Measurements from ENCODE around the gene PDE4A. TPM values are rescaled to one million over a fixed set of nuclear protein-coding genes. Genes with fewer than 3 reads are reported as not detected.

The PDE4A gene
- total RNA-seq, 3 donors from 2014 or later (not counting 1 experiment from before 2014, with no cell fraction given), result 34.2 to 46.2 (median 44.9) TPM

GRCh38 chr19:10416380-10417257 lies 3.7 kb upstream of the PDE4A start:
- DNase-seq, result peak; percentile 99 to 100
- Mint-ChIP-seq H3K27me3 (ENCODE audit: low read depth in 2 of 2) (peaks cover 13 to 29% of the 10 kb centered on the region in 2 donors), H3K4me1 (peaks cover 46 to 61% of the 10 kb centered on the region in 2 donors), H3K9me3 (no peaks in the 10 kb centered on the region), H3K27ac (peak overlapping the region; percentile 95 to 96), H3K36me3 (no peaks in the 10 kb centered on the region), H3K4me3 (peak overlapping the region; percentile 92)
- Histone ChIP-seq H3K4me3 (ENCODE audit: low read length) (peak overlapping the region; percentile 48), H3K27me3 (ENCODE audit: control insufficient read depth, insufficient read depth, low read length) (peaks cover 36% of the 10 kb centered on the region), H3K9me3 (ENCODE audit: control insufficient read depth, insufficient read depth, low read length) (no peaks in the 10 kb centered on the region), H3K36me3 (ENCODE audit: control insufficient read depth, insufficient read depth, low read length) (no peaks in the 10 kb centered on the region), H3K4me1 (ENCODE audit: control insufficient read depth, insufficient read depth, low read length) (peaks cover 78% of the 10 kb centered on the region), H3K27ac (ENCODE audit: low read length) (peak overlapping the region; percentile 72)
- peak; percentile 100 for TF ChIP-seq CTCF (IDR thresholded peaks at IDR 0.05)
- intact Hi-C loops (cut with micrococcal nuclease), result loop anchor here (1.0 to 2.0 kb wide), 4 partner anchors 8 to 106 kb away; partner anchors contain the start of gene CDC37
- WGBS (ENCODE audit: insufficient coverage), result 3% methylated on average over 67 of the region's 67 CpGs
- peak; percentile 66 to 89 (median 76) for ATAC-seq

DNA sequence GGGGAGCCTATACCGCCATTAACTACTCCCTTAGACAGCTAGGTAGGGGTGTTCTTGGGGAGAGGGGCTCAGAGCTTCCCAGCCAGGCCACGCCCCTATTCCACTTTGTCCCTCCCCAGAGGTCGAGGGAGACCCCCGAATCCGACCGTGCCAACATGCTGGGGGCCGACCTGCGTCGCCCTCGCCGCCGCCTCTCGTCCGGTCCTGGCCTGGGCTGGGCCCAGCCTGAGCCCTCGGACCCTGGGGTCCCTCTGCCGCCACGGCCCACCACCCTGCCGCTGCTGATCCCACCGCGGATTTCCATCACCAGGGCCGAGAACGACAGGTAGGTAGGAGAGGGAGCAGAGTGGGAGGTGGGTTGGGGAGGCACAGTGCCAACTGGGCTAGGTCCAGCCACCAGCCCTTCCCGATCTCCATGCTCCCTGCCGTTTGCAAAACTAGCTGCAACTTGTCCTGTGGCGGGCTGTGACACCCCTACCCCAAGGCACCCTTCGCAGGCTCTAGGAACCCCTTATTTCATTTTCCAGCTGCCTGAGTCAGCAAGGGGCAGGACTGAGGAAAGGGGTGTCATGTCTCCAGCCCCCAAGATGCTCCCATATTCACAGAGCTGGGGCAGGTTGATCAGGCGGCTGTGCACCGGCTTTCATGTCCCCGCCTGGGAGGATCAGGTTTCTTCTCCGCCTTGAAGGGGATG lies 2.6 kb upstream of the PDE4A start:
- Mint-ChIP-seq H3K4me3 (no peak overlapping the region), H3K36me3 (no peaks in the 10 kb centered on the region), H3K9me3 (no peaks in the 10 kb centered on the region), H3K27ac (peak overlapping the region; percentile 71 to 95), H3K4me1 (peaks cover 45 to 58% of the 10 kb centered on the region in 2 donors), H3K27me3 (ENCODE audit: low read depth in 2 of 2) (peaks cover 21 to 34% of the 10 kb centered on the region in 2 donors)
- Histone ChIP-seq H3K4me3 (ENCODE audit: low read length) (no peak overlapping the region), H3K27ac (ENCODE audit: low read length) (no peak overlapping the region), H3K36me3 (ENCODE audit: control insufficient read depth, insufficient read depth, low read length) (no peaks in the 10 kb centered on the region), H3K27me3 (ENCODE audit: control insufficient read depth, insufficient read depth, low read length) (peaks cover 44% of the 10 kb centered on the region), H3K4me1 (ENCODE audit: control insufficient read depth, insufficient read depth, low read length) (peaks cover 75% of the 10 kb centered on the region), H3K9me3 (ENCODE audit: control insufficient read depth, insufficient read depth, low read length) (no peaks in the 10 kb centered on the region)
- intact Hi-C loops (cut with micrococcal nuclease), result loop anchor here (2.0 kb wide), 1 partner anchor 105 kb away; no protein-coding TSS in a partner anchor
- DNase-seq (peak in 1 of 2 donors; percentile 43), ATAC-seq (no peak)
- WGBS (ENCODE audit: insufficient coverage), result 24% methylated on average over 29 of the region's 30 CpGs
- no peak for TF ChIP-seq CTCF (IDR thresholded peaks at IDR 0.05)

GRCh38 chr19:10418235-10418484 lies 2.2 kb upstream of the PDE4A start:
- Histone ChIP-seq H3K27me3 (ENCODE audit: control insufficient read depth, insufficient read depth, low read length) (peaks cover 44% of the 10 kb centered on the region), H3K9me3 (ENCODE audit: control insufficient read depth, insufficient read depth, low read length) (no peaks in the 10 kb centered on the region), H3K4me3 (ENCODE audit: low read length) (no peak overlapping the region), H3K4me1 (ENCODE audit: control insufficient read depth, insufficient read depth, low read length) (peaks cover 70% of the 10 kb centered on the region), H3K27ac (ENCODE audit: low read length) (no peak overlapping the region), H3K36me3 (ENCODE audit: control insufficient read depth, insufficient read depth, low read length) (no peaks in the 10 kb centered on the region)
- peak overlapping the region; percentile 71 for H3K4me3 Mint-ChIP-seq
- no peaks in the 10 kb centered on the region for H3K9me3 Mint-ChIP-seq
- H3K27me3 Mint-ChIP-seq (ENCODE audit: low read depth in 2 of 2), result peaks cover 21 to 34% of the 10 kb centered on the region in 2 donors
- H3K27ac Mint-ChIP-seq, result peak overlapping the region; percentile 71 to 95
- no peaks in the 10 kb centered on the region for H3K36me3 Mint-ChIP-seq
- intact Hi-C loops (cut with micrococcal nuclease), result no loop called here
- no peak for TF ChIP-seq CTCF (IDR thresholded peaks at IDR 0.05)
- ATAC-seq (no peak), DNase-seq (no peak)
- 10% methylated on average over 2 of the region's 3 CpGs for WGBS (ENCODE audit: insufficient coverage)
- H3K4me1 Mint-ChIP-seq, result peaks cover 45 to 58% of the 10 kb centered on the region in 2 donors
